ENCODE data around the gene CTNND2.

CTNND2 gene

GRCh38 chr5:11584017-11584416, 320.2 kb downstream of the CTNND2 start:
- DNase-seq (ENCODE audit: low read depth), result no peak

- no peak for DNase-seq (ENCODE audit: low read depth)
Measured at GRCh38 chr5:11579351-11579750, 324.9 kb downstream of the CTNND2 start.

- no peak for DNase-seq (ENCODE audit: low read depth)
Measured at GRCh38 chr5:11574787-11575186, 329.5 kb downstream of the CTNND2 start.

GRCh38 chr5:11573140-11573992, 330.9 kb downstream of the CTNND2 start:
- no peak for DNase-seq (ENCODE audit: low read depth)

- no peak for DNase-seq (ENCODE audit: low read depth)
Measured at GRCh38 chr5:11564706-11565105, 339.5 kb downstream of the CTNND2 start.

- DNase-seq (ENCODE audit: low read depth), result no peak
Measured at GRCh38 chr5:11563822-11564221, 340.4 kb downstream of the CTNND2 start.

- no peak for DNase-seq (ENCODE audit: low read depth)
Measured at GRCh38 chr5:11560915-11561697, 343.1 kb downstream of the CTNND2 start.

- no peak for DNase-seq (ENCODE audit: low read depth)
Measured at GRCh38 chr5:11557063-11557462, 347.2 kb downstream of the CTNND2 start.

GRCh38 chr5:11555171-11555570, 349.1 kb downstream of the CTNND2 start:
- no peak for DNase-seq (ENCODE audit: low read depth)

GRCh38 chr5:11547730-11548129, 356.5 kb downstream of the CTNND2 start:
- DNase-seq (ENCODE audit: low read depth), result no peak

GRCh38 chr5:11547140-11547539, 357.1 kb downstream of the CTNND2 start:
- no peak for DNase-seq (ENCODE audit: low read depth)

GRCh38 chr5:11540112-11540511, 364.1 kb downstream of the CTNND2 start:
- DNase-seq (ENCODE audit: low read depth), result no peak

GRCh38 chr5:11531811-11532555, 372.3 kb downstream of the CTNND2 start:
- no peak for DNase-seq (ENCODE audit: low read depth)

GRCh38 chr5:11528720-11529119, 375.5 kb downstream of the CTNND2 start:
- no peak for DNase-seq (ENCODE audit: low read depth)

- DNase-seq (ENCODE audit: low read depth), result no peak
Measured at GRCh38 chr5:11527652-11528349, 376.4 kb downstream of the CTNND2 start.

GRCh38 chr5:11525020-11525419, 379.2 kb downstream of the CTNND2 start:
- DNase-seq (ENCODE audit: low read depth), result no peak

GRCh38 chr5:11524188-11524587, 380.1 kb downstream of the CTNND2 start:
- no peak for DNase-seq (ENCODE audit: low read depth)

- DNase-seq (ENCODE audit: low read depth), result no peak
Measured at GRCh38 chr5:11522796-11523195, 381.4 kb downstream of the CTNND2 start.

- DNase-seq (ENCODE audit: low read depth), result no peak
Measured at GRCh38 chr5:11520241-11520930, 383.9 kb downstream of the CTNND2 start.

GRCh38 chr5:11519236-11519635, 385.0 kb downstream of the CTNND2 start:
- no peak for DNase-seq (ENCODE audit: low read depth)

GRCh38 chr5:11518676-11519075, 385.6 kb downstream of the CTNND2 start:
- DNase-seq (ENCODE audit: low read depth), result no peak

Measured in activated T-cell treated with anti-CD3 and anti-CD28 coated beads for 24 hours (primary cell).